ENCODE data around the gene FOXD2.

FOXD2 gene

DNA sequence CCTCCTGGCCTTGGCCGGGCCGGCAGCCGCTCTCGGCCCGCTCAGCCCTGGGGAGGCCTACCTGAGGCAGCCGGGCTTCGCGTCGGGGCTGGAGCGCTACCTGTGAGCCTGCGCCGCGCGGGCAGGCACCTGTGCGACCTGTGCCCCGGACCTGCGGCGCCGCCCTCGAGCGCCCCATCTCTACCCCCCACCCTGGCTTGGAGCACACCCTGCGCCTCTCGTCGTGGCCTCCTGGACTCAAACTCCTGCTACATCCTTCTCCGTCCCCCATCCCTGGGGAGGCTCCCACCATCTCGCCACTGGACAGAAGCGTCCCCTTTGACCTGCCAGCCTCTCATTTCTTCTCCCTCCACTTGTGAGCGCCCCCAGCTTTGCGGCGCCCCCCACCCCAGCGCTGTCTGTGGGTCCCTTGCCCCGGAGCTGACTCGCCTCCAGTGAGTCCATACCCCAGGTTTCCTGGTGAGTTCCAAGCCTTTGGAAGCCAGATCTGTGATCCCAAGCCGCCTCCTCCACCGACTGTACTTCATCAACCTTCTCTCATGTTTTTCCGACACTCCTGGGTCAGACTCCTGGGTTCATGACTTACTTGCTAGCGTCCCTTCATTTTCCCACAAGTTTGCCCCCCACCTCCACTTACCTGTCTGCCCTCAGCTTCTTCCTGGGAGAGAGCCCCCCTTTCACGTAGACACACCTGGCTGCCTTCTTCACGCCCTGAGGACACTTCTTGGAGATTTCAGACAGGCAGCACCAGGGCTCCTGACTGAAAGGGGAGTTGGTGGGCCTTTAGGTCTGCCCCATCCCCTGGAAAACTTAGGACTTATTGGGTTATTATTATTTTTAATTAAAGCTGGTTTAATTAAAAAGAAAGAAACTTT lies 20.4 kb upstream of the FOXD2 start:
- DNase-seq: no peak

DNA sequence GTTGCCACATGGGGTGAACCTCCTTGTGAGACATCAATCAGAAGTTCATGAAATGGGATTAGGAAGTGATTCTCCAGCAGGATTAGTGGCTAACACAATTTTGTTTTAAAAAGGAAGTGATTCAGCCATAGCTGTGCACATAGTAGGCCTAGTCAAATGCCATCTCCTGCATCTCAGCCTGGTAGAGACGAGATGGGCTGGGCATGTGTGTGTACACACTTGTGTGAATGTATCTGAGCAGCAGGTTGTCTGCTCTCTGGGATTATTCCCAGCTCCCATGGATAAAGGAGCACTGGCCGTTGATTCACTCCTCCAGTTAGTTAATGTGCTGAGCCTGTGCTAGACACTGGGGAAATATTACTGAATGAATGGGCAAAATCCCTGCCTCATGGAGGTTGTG lies 19.7 kb upstream of the FOXD2 start:
- no peak for DNase-seq

DNA sequence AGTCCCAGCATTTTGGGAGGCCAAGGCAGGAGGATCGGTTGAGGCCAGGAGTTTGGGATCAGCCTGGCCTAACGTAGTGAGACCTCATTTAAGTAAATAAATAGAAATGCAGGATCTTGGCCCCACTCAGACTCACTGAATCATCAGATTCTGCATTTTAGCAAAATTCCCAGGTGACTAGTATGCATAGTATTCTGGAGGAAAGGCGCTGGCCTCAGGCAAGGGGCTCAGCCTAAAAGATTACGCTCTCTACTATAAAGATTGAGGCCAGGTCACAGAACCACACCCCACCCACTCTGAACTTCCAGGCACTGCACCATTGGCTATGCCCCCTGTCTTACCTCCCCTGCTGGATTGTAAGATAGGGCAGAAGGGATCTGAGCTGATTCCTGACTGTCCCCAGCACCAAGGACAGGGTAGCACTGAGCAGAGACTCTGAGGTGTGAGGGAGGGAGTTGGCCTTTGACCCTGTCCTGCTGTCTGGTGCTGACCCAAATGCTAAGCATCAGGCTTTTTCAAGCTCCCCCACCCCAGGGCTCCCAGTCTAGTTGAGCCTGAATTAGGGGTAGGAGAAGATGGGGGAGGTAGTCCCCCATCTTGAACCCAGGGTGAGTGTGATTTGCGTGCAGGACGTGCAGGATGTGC lies 19.0 kb upstream of the FOXD2 start:
- DNase-seq: no peak

DNA sequence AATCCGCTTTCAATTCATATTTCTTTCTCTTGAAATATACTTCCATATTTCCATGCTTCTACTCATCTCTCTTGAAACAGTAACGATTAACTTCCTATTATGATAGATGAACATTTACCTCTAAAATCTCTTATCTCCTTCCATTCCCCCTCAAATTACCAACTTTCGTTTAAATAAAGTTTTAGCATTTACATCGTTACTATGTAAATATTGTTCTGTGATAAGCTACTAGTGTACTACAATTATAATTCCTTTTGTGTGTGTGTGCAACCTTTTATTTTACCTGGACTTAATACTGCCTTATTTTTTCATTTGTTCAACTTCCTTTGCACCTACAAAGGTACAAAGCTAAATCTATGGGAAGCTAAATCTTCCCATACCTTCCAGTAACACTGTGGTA lies 17.3 kb upstream of the FOXD2 start:
- no peak for DNase-seq

GRCh38 chr1:47423872-47424271 lies 14.0 kb upstream of the FOXD2 start:
- DNase-seq: no peak

- DNase-seq: no peak
Measured at GRCh38 chr1:47424336-47424982, 13.4 kb upstream of the FOXD2 start.

DNA sequence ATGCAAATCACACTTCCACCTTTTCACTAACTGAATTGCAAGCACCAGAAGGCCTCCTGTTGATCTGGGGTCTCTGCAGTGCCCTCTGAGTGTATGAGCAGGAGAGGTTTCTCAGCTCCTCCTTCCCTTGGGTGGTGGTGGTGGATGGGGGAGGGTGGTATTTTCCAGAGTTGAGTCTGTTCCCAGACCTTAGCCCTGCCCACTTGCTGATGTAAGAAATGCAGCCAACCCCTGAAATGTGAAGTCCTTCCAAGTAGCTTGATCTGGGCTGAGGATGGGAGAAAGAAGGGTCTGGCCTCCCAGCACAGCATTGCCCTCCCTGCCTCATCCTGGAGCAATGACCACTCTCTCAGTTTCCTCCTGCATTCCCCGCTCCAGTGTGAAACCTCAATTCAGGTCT lies 6.3 kb upstream of the FOXD2 start:
- DNase-seq: no peak

- DNase-seq: peak; percentile 48
Measured at GRCh38 chr1:47432071-47433036, 5.5 kb upstream of the FOXD2 start.

- no peak for DNase-seq
Measured at GRCh38 chr1:47433037-47433421, 4.8 kb upstream of the FOXD2 start.

DNA sequence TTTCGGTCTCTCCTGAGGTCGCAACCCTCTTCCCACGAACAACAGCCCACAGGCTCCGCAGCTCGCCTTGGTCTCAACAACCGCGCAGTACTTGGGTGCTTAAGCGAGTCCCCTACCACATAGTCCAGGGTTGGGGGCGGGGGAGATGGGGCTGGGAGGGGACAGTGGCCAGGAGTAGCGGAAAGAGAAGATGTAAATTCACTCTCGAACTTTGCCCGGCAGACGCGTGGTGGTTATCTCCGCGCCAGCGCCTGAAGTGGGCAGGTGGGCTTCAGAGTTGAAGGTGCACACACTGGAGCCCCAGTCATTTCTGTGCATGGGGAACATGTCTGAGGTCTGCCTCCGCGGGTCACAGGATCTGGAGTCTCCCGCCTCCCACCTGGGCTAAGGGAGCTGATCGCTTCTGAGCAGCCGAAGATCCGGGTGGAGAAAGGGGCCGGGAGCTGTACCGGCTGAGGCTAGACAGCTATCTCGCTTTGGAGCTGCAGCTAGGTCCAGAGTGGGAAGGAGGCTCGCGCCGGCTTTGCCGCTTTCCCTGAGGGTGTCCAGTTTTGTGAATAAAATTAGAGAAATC lies 4.3 kb upstream of the FOXD2 start:
- no peak for DNase-seq

DNA sequence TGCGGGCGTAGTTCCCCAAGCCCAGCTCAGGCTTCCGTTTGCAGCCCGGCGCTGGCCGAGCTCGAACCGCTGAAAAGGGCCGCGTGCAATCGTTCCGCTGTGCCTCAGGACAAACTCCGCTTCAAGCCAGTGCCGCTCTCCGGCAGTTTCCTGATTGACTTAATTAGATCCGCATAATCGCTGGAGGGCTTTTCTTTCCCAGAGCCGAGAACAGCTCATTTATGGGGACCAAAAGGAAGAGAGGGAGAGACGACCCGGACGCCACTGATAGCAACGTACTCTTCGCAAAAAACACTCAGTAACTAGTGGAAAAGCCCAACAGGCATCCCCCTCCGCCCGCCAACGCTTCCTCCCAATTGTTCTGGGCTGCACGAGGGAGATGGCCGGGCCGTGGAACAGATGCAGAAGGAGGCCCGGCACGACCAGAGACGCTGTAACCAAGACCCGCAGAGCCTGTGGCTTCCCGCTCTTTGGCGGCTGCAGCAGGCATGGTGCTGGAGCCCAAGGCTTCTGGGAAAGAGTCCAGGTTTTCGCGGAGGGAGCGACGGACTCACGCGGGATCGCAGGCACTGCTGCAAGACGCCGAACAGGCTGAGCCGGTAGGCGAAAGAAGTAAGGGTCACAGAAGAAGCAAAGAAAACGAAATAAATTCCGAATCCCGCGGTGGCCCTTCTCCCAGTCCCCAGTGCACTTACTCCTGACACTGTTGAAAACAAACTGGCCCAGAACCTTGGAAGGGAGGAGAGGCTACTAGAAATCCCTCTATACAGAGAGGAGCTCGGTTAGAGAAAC lies 3.6 kb upstream of the FOXD2 start:
- no peak for DNase-seq

- DNase-seq: no peak
Measured at GRCh38 chr1:47435506-47436303, 2.1 kb upstream of the FOXD2 start.

DNA sequence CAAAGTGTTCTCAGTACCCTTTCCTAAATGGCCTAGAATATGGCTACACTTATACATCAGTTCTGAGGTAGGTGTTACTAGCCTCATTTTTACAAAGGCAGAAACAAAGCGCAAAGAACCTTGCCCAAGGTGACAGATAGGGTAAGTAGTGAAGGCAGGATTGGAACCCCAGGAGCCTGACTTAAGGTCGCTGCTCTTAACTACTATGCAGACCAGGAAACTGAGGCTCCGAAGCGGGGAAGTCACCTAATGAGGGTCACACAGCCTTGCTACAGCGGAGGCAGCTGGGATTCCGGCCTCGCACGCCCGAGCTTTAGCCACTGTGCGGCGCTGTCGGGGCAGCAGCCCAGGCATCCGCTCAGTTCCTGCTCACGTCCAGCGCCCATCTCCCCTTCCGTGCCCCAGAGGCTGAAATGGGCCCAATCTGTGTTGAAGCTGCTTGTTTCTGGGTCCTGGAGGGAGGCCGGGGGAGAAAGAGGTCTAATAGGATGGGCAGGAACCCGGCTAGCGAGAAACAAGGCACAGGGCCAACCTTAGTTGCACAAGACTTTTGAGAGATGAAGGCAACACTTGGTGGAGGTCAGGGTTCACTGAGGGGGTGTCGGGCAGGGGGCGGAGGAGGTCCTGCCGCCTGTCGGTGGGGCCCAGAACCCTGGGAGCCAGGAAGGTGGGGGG lies 1.4 kb upstream of the FOXD2 start:
- DNase-seq: peak; percentile 86

DNA sequence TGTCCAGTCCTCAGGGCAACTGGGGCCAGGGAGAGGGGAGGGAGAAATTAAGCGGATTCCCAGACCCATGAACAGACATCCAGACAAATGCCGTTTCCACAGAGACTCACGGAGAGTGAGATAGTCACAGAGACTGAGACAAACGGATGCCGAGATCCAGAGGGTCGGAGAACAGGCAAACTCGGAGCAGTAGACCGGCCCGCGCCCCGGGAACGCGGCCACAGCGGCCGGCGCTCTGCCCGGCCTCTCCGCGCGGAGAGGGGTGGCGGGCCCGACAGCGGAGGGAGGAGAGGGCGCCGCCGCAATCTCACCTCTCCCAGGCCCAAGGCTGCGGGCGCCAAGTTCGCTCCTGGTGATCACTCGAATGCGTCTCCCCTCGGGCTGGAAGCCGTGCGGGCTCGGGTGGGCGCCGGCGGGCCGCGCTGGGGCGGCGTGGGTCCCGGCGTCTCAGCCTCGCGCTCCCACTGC lies 831 bp upstream of the FOXD2 start:
- no peak for DNase-seq

DNA sequence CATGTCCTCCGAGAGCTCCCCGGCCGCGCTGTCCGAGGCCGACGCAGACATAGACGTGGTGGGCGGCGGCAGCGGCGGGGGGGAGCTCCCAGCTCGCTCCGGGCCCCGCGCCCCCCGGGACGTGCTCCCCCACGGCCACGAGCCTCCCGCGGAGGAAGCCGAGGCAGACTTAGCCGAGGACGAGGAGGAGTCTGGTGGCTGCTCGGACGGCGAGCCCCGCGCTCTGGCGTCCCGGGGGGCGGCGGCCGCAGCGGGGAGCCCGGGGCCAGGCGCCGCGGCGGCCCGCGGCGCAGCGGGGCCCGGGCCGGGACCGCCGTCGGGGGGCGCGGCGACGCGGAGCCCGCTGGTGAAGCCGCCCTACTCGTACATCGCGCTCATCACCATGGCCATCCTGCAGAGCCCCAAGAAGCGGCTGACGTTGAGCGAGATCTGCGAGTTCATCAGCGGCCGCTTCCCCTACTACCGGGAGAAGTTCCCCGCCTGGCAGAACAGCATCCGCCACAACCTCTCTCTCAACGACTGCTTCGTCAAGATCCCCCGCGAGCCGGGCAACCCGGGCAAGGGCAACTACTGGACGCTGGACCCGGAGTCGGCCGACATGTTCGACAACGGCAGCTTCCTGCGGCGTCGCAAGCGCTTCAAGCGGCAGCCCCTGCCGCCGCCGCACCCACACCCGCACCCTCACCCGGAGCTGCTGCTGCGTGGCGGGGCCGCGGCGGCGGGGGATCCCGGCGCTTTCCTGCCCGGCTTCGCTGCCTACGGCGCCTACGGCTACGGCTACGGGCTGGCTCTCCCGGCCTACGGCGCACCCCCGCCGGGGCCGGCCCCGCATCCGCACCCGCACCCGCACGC lies 547 bp downstream of the FOXD2 start:
- DNase-seq: peak; percentile 50

GRCh38 chr1:47439017-47439818 lies 1.4 kb downstream of the FOXD2 start:
- no peak for DNase-seq

GRCh38 chr1:47439819-47440598 lies 2.2 kb downstream of the FOXD2 start:
- no peak for DNase-seq
